ENCODE data around the gene PTGS1.

GRCh38 chr9:122346478-122347347, 24.1 kb upstream of the PTGS1 start:
- TF ChIP-seq ZBTB21 (CRISPR knock-in tag; IDR thresholded peaks at IDR 0.05) = no peak
- peak; percentile 60 for TF ChIP-seq BHLHE40 (IDR thresholded peaks at IDR 0.05; ENCODE audit: low read length)
- TF ChIP-seq CEBPB (IDR thresholded peaks at IDR 0.05; ENCODE audit: borderline replicate concordance, low read depth, low read length) = no peak

All from HepG2 (cell line).